ENCODE data around the gene SLC25A29.
"Not testable (repeated sequence)": the region's sequence is repeated elsewhere in the genome, so short reads cannot be mapped to it uniquely, and the experiment has no call there.

Gene SLC25A29, protein sequence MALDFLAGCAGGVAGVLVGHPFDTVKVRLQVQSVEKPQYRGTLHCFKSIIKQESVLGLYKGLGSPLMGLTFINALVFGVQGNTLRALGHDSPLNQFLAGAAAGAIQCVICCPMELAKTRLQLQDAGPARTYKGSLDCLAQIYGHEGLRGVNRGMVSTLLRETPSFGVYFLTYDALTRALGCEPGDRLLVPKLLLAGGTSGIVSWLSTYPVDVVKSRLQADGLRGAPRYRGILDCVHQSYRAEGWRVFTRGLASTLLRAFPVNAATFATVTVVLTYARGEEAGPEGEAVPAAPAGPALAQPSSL

DNA sequence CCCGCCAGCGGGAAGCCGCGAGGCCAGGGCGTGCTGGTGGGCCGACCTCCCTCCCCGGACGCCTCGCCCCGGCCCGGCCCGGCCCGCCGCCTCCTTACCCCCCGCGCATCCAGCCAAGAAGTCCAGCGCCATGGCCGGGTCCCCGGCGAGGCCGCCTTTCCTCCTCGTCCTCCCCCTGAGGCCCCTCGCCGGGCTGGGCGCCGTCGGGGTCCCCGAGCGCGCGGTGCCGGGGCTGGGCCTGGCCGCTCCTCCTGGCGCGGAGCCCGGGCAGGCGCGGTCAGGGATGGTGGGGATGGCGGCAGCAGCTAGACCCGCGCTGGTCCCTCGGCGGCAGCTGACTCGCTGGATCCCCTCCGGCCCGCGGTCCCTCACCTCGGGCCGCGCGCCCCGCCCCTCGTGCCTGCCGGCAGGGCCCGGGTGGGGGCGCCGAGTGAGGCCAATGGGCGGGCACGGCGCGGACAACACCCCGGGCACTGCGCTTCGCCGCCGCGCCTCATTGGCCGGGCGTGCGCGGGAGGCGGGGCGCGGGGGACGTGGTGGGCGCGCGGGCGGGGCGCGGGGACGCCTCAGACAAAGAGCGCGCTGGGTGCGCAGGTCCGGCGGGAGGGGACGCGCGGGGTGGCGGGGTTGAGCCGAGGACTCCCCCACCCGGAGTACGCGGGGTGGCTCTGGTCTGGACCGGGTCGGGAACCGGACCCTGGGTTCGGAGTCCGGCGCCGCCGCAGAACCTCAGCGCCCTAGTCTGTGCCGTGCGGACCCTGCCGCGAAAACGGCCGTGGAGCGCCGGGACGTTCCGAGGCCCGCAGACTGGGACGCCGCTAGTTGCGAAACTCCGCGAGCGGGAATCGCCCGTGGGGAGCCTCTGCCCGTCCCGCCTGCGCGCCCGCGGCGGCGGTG is at the start of gene SLC25A29:
Gene SLC25A29 (minus strand): TSS at position 344 of the 897 bp plus-strand sequence. CDS start 212 bp downstream, at position 132.
- peak; percentile 34 to 50 for DNase-seq

DNA sequence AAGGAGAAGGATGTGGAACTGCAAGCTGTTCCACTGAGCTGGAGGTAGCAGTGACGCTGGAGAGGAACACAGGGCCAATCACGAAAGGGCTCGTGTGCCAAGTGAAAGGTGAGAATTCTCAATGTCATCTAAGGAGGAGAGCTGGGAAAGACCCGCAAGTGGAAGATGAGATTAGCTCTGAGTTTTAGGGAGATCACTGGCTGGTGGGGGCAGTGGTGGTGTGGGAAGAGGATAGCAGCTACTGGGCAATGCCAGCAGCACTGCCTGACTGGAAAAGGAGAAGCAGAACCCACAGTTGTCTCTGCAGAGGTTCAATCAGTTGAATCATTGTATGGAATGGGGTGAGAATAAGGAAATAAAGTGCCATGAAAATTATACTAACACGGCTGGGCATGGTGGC is 44.7 kb upstream of the SLC25A29 start:
- no peak for DNase-seq

DNA sequence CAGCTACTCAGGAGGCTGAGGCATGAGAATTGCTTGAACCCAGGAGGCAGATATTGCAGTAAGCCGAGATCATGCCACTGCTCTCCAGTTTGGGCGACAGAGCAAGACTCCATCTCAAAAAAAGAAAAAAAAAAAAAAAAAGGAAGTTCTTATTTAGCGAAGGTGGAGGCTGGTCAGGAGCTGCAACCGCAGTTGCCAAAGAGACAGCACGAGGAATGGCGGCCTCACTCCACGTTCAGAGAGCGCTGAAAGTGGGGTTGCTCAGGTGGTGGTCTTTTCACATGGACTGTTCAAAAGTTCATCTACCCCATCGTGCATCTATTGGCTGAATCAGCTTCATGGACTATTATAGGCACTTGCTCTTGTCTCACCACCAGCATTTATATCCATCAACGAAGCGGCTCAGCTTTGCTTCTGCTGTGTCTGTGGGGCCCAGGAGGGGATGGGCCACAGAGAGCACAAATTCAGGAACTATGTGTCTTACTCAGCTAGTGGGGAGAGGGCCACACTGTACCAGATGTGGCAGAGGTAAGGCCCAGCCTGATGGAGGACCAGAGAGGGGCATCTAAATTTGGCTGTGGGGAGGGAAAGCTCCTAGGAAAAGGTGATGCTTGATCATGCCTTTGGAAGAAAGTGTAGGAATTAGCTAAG is 44.2 kb upstream of the SLC25A29 start:
- DNase-seq, result no peak

DNA sequence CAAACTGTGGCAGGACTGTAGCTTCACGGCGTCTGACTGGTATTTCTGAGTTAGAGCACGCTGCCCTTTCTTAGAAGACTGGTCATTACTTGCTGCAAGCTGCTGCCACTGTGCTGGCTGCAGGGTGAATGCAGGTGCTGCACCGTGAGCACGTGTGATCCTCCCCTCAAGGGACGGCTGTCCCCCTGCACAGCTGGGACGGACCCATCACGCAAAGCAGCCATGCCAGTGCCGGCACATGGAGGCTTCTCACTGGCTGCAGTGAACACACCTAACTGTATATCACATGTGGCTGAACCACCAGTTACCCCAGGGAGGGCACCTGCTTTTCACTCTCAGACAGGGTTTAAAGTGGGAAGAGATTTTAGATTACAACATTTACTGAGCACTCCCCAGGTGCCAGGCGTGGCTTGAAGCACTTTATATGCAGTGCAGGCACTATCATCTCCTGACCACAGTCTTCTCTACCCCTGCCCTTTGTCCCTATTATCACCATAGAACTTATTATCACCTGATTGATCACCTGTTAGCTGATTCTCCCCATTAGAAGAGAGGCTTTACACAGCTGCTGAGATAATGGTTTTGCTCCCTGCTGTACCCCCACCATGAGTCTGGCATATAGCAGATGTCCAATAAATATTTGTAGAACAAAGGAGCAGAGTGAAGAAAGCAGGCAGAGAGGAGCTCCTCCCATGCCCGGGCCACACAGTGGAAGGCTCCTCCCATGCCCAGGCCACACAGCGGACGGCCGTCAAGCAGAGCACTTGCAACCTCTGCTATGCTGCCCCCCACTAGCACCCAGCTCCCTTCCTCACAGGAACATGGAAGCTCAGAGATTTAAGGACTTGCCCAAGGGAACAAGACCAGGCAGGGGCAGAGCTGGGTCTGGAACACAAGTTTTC is 42.8 kb upstream of the SLC25A29 start:
- no peak for DNase-seq

DNA sequence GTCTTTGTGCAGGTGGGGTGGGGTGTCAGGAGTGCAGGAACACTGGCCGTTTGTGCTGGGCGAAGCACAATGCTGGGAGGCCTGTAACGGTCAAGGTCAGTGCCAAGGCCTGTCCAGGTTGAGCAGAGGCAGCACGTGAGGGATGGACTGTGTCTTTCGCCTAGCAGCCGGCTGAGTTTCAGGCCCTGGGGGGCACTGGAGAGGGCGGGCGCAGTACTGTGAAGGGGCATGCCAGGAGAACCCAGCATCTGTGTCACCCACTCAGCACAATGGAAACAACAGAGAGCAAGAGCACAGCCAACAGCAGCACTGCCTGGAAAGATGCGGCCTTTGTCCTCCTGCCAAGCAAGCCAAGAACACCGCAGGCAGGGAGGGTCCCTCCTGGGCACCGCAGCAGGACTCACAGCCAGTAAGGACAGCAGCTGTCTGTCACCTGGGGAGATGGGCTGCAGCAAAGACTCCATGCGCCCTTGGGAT is 42.0 kb upstream of the SLC25A29 start:
- DNase-seq, result no peak

DNA sequence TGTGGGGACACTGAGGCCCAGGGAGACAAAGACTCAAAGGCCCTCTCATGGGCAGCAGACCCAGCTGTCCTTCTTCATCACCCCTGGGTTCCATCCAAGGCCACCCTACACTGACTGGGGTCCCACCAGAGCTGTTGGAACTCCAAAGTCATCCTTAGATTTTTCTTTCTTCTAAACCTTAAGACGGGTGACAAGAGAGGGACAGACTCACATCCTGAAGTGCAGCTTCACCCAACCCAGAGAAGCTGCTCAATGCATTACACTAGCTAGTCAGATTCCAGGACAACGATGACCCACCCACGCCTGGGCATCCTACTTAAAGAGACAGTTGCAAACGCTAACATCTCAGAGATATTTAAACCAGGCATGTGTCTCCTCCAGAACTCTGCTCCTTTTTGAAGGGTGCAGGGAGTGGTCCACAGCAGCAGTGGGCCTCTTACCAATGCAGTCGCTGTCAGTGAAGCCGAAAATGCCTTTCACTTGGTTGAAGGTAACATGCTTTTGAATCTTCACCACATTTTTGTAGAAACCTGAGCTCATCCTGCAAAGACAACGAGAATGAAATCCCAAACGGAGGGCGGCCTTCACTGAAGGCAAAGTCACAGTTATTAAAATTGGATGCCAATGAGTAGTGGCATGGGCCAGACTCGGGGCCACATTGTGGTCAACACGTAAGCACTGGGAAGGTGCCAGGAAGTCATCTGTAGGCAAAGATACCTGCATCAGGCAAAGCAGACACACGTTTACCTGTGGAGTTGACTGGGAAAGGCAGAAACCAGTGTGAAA is 40.3 kb upstream of the SLC25A29 start:
- no peak for DNase-seq

DNA sequence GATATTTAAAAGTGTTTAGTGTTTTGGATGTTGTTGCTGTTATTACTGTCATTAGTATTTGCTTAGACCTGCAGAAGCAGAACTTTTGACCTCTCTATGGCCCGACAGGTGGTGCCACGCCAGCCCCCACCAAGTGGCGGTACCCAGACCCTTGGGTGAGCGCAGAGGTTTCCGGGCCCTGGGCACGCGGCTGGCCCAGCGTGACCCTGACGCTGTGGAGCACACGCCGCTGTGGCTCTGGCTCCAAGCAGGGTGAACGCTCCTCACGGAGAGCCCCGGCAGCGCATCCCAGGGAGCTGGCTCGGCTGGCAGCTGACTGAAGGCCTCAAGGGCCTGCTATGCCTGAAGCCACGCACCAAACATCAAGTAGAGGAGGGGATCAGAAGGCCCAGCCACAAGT is 39.5 kb upstream of the SLC25A29 start:
- DNase-seq, result no peak

DNA sequence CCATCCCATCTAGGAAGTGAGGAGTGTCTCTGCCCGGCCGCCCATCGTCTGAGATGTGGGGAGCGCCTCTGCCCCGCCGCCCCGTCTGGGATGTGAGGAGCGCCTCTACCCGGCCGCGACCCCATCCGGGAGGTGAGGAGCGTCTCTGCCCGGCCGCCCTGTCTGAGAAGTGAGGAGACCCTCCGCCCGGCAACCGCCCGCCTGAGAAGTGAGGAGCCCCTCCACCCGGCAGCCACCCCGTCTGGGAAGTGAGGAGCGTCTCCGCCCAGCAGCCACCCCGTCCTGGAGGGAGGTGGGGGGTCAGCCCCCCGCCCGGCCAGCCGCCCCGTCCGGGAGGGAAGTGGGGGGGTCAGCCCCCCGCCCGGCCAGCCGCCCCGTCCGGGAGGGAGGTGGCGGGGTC is 38.4 kb upstream of the SLC25A29 start:
- not testable (repeated sequence) for DNase-seq

DNA sequence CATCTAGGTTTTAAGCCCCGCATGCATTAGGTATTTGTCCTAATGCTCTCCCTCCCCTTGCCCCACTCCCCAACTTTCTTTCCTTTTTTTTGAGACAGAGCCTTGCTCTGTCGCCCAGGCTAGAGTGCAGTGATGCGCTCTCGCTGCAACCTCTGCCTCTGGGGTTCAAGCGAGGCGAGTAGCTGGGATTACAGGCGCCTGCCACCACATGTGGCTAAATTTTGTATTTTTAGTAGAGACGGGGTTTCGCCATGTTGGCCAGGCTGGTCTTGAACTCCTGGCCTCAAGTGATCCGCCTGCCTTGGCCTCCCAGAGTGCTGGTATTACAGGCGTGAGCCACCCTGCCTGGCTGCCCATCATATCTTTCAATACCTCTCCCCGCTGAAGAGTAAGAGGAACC is 36.6 kb upstream of the SLC25A29 start:
- DNase-seq, result not testable (repeated sequence)

DNA sequence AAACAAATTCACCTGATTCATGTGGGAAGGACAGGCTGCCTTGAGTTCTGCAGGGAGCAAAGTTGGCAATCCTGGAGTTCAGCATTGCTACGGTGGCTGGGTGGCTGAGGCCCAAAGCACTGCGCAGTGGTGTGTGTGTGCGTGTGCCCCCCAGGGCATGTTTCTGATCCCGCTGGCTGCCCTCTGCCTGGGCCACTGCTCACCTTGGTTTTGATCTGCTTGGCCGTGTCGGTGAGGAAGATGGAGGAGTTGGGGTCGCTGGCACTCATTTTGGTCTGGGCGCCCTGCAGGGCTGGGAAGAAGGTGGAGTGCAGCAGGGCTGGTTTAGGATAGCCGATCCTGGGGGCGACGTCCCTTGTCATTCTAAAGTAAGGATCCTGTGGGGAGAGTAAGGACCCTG is 36.0 kb upstream of the SLC25A29 start:
- no peak for DNase-seq

DNA sequence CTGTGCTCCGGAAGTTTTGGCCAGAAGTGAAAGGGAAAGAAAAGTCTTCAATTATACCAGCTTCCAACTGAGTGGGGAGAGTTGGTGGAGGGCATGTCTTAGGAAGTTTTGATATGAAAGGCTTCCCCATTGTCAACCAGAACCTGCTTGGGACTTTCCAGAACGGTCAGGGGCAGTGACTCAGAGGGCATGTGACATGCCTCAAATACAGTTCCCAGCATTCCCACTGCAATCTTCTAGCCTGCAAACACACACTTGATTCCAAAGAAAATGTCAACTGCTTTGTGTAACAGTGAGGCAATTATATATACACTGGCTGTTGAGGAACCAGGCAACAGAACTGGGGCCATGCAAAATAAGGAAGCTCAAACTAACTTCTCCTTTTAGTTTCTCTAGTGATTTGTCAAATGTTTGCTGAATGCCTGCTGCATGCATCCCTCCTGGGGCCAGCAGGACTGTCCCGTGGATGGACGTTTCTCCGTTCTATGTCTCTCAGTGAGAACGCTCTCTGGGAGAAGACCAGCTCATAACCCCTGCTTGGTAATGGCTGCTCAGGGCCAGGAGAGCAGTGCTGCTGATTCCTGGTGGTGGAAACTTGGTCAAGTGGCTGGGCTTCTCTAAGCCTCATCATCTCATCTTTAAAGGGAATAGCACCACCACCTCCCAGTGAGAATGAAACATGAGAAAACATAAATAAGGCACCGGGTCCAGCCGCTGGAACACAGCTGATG is 35.2 kb upstream of the SLC25A29 start:
- DNase-seq, result no peak

DNA sequence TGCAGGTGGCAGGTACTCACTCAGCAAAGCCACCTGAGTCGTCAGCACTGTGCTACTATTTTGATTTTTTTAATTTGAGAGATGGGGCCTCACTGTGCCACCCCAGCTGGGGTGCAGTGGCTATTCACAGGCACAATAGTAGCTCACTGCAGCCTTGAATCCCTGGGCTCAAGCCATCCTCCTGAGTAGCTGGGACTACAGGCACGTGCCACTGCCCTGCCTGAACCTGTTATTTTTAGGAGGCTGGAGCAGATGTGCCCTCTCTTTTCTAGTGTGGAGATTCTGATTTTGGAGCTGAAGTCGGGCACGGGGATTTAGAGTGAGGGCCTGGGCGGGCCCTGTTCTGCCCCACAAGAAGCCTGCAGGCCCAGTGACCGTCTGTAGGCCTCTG is 34.2 kb upstream of the SLC25A29 start:
- DNase-seq, result no peak

DNA sequence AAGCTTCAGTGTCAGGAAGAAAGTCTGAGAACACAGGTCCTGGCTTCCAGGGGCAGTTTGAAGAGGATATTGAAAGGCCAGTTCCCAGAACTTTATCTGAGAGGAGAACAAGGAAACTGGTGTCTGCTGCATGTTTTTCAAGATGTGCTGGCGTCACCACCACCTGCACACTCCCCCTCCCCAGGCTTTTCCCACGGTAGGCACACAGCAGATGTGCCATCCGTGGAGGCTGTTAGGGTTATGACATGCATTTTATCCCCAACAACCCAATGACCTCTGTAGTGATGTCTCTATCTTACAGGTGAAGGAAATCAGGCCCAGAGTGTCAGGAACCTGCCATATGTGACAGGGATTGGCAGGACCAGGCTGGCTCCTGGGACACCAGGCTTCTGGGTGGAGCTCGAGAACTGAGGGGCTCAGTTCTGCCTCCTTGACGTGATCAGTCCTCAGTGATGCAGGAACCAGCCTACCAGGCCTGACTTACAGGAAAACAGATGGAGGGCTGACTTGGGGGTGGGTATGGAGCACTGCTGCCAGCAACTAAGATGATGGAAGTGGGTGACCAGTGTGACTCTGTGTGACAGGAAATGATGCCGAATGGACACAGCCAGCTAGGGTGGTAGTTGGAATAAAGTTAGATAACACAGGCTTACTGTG is 33.6 kb upstream of the SLC25A29 start:
- no peak for DNase-seq

DNA sequence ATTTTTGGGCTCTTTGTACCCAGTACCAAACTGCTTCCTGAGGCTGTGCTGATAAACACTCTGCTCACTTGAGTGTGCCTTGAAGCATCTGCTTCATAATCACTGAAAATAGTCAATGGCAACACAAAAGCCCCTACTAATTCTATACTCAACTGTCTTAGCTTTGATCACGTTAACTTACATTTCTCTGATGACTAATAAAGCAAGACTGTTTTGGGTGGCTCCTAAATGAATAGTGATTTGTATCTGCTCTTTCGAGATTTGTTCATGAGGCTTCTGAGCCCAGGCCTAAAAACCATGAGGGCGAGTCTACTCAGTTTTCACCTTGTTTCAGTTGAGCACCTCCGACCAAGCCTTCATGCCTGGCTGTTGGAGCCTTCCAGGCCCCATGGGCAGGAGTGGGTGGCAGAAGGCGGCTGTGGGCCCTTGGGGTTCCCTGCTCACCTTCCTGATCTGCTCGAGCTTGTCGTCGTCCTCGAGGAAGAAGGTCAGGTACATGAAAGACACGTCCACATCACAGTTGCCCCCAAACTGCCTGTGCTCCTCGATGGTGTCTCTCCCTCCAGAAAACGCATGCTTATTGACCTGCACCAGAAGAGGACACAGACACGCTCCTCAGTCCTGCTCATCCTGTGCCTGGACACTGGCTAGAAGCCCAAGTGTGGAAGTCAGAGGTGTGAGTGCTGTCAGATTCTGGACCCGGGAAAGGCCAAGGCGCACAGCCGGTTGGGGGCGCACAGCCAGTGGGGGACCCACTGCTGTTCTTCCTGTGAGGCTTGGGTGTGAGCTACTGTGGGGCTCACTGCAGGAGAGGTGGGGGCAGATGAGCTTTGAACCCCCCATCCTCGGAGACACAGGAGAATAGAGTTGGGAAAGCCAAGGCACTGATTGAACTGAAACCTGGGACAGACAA is 30.6 kb upstream of the SLC25A29 start:
- no peak for DNase-seq

DNA sequence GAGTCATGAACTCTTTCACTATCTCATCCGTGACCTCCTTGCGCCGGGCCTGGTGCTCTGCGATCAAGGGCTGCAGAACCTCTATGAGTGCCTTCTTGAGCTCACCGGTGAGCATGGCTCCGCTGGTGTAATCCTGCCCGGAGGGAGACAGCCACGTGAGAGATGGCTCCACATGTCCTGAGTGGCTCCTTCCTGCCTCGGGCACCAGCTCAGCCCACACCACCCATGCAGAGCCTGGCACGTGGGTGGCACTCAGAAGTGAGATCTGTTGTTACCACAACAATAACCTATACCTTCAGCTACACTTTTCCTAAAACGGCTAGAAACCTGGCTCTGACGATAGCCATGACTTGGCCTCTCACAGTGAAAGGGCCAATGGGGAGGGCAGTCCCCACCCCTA is 28.7 kb upstream of the SLC25A29 start:
- DNase-seq, result no peak

DNA sequence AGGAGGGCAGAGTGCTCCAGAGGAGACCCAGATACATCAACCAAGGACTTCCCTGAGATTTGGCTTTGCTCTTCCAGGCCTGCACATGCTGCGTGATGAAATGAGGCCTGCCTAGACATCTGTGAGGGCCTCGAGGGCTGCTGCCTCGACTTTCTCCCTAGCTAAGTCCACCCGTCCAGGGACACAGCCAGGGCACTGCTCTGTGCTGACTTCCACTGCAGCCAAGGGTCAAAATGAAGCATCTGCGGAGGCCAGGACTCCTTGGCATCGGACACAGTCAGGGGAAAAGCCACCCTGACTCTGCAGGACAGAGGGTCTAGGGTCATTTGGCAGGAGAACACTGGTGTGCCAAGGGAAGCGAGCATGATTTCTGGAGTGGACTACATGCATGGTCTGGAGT is 27.6 kb upstream of the SLC25A29 start:
- DNase-seq, result no peak

DNA sequence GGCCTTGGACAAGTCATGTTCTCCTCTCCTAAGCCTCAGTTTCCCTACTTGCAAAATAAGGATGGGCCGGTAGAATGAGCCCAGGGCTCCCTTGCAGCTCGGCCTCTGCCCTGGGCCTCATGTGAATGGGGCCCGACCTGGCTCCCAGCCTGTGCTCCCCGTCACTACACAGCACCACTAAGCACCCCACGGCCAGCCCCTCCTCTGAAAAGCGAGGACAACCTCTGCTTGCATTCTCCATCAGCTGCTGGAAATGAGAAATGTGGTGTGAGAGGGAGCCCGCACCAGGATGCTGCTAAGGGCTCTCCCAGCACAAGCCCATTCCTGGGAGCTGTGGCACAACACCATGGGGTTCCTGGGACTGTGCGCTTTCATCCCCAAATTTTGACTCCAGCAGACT is 27.1 kb upstream of the SLC25A29 start:
- no peak for DNase-seq

DNA sequence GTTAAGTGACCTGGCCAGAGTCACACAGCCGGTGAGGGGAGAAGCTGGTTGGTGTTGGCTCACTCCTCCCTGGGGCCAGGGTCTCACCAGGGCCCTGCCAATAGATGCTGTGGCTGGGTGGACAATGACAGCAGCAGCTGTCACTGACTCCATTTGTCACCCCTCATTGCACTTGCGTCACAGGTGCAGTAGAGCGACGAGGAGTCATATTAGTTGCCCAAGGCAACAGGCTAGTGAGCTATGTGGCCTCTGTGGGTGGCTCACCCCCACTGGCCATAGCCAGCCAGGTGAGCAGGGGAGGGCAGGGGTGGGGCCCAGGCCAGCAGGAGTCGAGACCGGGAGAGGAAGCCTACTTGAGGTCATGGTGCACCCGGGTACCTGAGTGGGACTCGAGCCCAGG is 26.6 kb upstream of the SLC25A29 start:
- no peak for DNase-seq

DNA sequence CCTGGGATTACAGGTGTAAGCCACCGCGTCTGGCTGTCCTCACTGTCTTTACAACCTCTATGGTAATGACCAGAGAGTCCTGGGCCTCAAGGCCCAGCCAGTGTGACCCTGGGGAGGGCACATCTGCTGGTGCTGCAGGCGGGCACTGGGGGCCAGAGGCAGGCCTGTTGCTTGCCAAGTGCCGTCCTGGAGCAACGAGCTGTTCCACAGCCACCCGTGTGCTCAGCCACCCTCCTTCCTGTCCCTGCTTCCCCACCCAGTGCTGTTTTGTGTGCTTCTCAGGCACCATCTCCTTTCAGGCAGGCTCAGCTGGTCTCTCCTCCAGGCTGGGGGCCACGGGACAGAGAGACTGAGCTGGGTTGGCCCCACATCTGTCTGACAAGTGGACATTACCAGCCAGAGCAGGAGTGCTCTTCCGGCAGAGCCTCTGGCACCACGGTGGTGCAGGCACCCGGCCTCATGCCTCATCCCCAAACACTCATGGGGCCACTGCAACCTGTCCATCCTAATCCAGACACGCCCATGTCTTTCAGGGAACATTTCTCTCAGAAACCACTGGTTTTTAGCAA is 25.9 kb upstream of the SLC25A29 start:
- DNase-seq, result no peak

Measured in activated CD4-positive, alpha-beta T cell treated with anti-CD3 and anti-CD28 coated beads, Interleukin-2, amount 50 U/mL, for 4 hours (primary cell).